ENCODE results near the gene RPL15.
"Not testable (repeated sequence)": the region's sequence is repeated elsewhere in the genome, so short reads cannot be mapped to it uniquely, and the experiment has no call there.

RPL15 gene

GRCh38 chr3:23916886-23917678 is at the start of gene RPL15, which contains the start of gene NKIRAS1:
RPL15 (plus strand) TSS chr3:23917132; CDS start chr3:23917860, 728 bp downstream.
NKIRAS1 (minus strand) TSS chr3:23916990; CDS start chr3:23910904, 6,086 bp downstream.
- TF ChIP-seq CTCF (conservative IDR thresholded peaks at IDR 0.05) = 0 out of 2 replicates have a peak, but pooled peaks have one; percentile 24
- H3K27ac ChIP-seq = peak within 1 kb of the TSS; percentile 91

GRCh38 chr3:23867400-23867799 is 49.5 kb upstream of the RPL15 start:
- no peak for TF ChIP-seq CTCF (conservative IDR thresholded peaks at IDR 0.05)
- no peak overlapping the region for H3K27ac ChIP-seq

GRCh38 chr3:23867838-23868237 is 49.1 kb upstream of the RPL15 start:
- no peak for TF ChIP-seq CTCF (conservative IDR thresholded peaks at IDR 0.05)

GRCh38 chr3:23869977-23870662 is 46.8 kb upstream of the RPL15 start:
- H3K27ac ChIP-seq = no peak overlapping the region
- TF ChIP-seq CTCF (conservative IDR thresholded peaks at IDR 0.05) = no peak

More at GRCh38 chr3:23867838-23868237, 49.1 kb upstream of the RPL15 start:
- H3K27ac ChIP-seq = no peak overlapping the region

- not testable (repeated sequence) for H3K27ac ChIP-seq
These were observed 46.3 kb upstream of the RPL15 start for GRCh38 chr3:23870663-23871043.

GRCh38 chr3:23871361-23871760 is 45.6 kb upstream of the RPL15 start:
- not testable (repeated sequence) for H3K27ac ChIP-seq

GRCh38 chr3:23872330-23872729 is 44.6 kb upstream of the RPL15 start:
- no peak overlapping the region for H3K27ac ChIP-seq
- TF ChIP-seq CTCF (conservative IDR thresholded peaks at IDR 0.05) = no peak

GRCh38 chr3:23873941-23874340 is 43.0 kb upstream of the RPL15 start:
- no peak overlapping the region for H3K27ac ChIP-seq
- no peak for TF ChIP-seq CTCF (conservative IDR thresholded peaks at IDR 0.05)
